Esophagus muscularis mucosa (tissue), 4 donors: ENCODE results near the gene ROBO1.

Source experiments
- CTCF ChIP-seq, 3 experiments: fragments of 200-600 bp in 2 of 3; fragments of 450-650 bp in 1 of 3; sonication (generic) in 2 of 3; IDR thresholded peaks; one replicate each; pipeline ENCODE4 v1.5.1; 2017 to 2019; ENCODE audit warnings: antibody characterized with exemption in 3 of 3, mild to moderate bottlenecking in 2 of 3, moderate library complexity in 1 of 3
- EP300 ChIP-seq: sonication (generic); formaldehyde crosslinking; IDR thresholded peaks from one replicate; pipeline ENCODE4 v1.6.1; 2017; ENCODE audit warnings: antibody characterized with exemption
- POLR2A ChIP-seq: fragments of 450-650 bp; IDR thresholded peaks from one replicate; pipeline ENCODE4 v1.6.1; 2017; ENCODE audit warnings: antibody characterized with exemption, moderate library complexity, mild to moderate bottlenecking, low read depth
- POLR2AphosphoS5 ChIP-seq, 2 donors: sonication (generic); formaldehyde crosslinking; IDR thresholded peaks; one replicate each; pipeline ENCODE4 v1.6.1; 2017; ENCODE audit warnings: antibody characterized with exemption in 2 of 2

GRCh38 chr3:79385211-79385610 is 382.6 kb downstream of the ROBO1 start:
- TF ChIP-seq CTCF (IDR thresholded peaks at IDR 0.05) (no peak), POLR2A (no peak), POLR2AphosphoS5 (IDR thresholded peaks at IDR 0.05) (no peak), EP300 (no peak)
